Bronchial epithelial cell (primary cell): ENCODE results near the gene ADAM12. TPM values are rescaled to one million over a fixed set of nuclear protein-coding genes. Genes with fewer than 3 reads are reported as not detected.

Source experiments
- DNase-seq: peaks from one replicate; pipeline ENCODE4 v3.0.0-alpha.2; 2010; ENCODE audit warnings: low read depth
- FAIRE-seq: peaks from 2 replicates; lab custom pipeline; 2011; peaks lifted over from hg19 to GRCh38; lab: Jason Lieb, UNC
- H3K27me3 ChIP-seq: 2 replicates; pipeline ENCODE4 v1.5.1; 2011; ENCODE audit warnings: low read length; ENCODE audit not compliant: control insufficient read depth, insufficient read depth
- H3K36me3 ChIP-seq: 2 replicates; pipeline ENCODE4 v1.5.1; 2011; ENCODE audit warnings: low read length; ENCODE audit not compliant: control insufficient read depth, insufficient read depth
- H3K4me3 ChIP-seq: 2 replicates; pipeline ENCODE4 v1.5.1; 2011; ENCODE audit warnings: mild to moderate bottlenecking, low read depth, low read length, control low read depth
- total RNA-seq: library from RNA; depleted of rRNA; stranded (reverse); fragments of >200 nt; gene quantifications from 2 replicates; pipeline ENCODE4 v1.2.1, GENCODE V29; 2014
- TF ChIP-seq, protein P1 (sequence below): IDR thresholded peaks from 2 replicates; pipeline ENCODE4 v1.5.1; 2011; ENCODE audit warnings: mild to moderate bottlenecking, moderate library complexity, low read length, control low read depth, inconsistent platforms; ENCODE audit not compliant: insufficient read depth, severe bottlenecking

The ADAM12 gene
- total RNA-seq, 1 donor from 2014 or later, result 1.8 TPM

DNA sequence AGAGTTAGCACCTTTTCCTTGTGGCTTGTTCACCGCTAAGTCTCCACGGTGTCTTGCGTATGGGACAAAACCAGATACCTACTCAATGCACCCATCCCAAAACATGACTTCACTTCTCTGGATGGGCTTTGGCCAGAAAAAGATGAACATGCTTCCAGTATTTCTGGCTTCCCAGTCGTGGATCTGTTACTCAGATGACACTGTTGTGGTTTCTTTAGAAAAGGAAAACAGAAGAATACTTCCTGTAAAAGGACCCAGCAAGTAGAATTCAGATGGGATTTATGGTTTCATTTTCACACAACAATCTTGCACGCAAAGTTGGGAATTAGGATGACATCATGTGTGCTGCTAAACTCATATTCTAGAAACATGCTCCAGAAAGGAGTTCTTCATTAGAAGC, 216.7 kb downstream of the ADAM12 start:
- Histone ChIP-seq H3K27me3 (no peaks in the 10 kb centered on the region), H3K4me3 (no peak overlapping the region), H3K36me3 (no peaks in the 10 kb centered on the region)
- FAIRE-seq (peak; percentile 60), DNase-seq (no peak)
- TF ChIP-seq, protein P1, sequence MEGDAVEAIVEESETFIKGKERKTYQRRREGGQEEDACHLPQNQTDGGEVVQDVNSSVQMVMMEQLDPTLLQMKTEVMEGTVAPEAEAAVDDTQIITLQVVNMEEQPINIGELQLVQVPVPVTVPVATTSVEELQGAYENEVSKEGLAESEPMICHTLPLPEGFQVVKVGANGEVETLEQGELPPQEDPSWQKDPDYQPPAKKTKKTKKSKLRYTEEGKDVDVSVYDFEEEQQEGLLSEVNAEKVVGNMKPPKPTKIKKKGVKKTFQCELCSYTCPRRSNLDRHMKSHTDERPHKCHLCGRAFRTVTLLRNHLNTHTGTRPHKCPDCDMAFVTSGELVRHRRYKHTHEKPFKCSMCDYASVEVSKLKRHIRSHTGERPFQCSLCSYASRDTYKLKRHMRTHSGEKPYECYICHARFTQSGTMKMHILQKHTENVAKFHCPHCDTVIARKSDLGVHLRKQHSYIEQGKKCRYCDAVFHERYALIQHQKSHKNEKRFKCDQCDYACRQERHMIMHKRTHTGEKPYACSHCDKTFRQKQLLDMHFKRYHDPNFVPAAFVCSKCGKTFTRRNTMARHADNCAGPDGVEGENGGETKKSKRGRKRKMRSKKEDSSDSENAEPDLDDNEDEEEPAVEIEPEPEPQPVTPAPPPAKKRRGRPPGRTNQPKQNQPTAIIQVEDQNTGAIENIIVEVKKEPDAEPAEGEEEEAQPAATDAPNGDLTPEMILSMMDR, result no peak

DNA sequence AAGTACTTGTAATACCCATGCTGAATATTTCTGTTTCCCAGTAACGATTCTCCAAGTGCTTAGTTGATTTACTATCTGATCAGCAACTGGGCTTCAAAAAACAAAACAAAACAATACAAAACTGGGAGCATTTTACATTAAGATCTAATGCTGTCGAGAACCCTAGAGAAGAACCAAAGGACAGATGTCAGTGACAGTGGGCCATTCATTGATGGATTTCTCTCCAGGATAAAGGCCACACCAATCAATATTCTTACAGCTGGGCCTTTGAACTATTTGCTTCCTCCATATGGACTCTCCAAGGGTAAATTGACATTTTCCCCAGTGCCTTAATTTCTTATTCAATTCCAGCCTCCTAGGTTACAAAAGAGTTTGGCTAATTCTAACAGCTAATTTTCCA, 217.5 kb downstream of the ADAM12 start:
- DNase-seq (no peak), FAIRE-seq (no peak)
- no peaks in the 10 kb centered on the region for H3K27me3 ChIP-seq
- TF ChIP-seq, protein P1, result no peak
- no peak overlapping the region for H3K4me3 ChIP-seq
- no peaks in the 10 kb centered on the region for H3K36me3 ChIP-seq

DNA sequence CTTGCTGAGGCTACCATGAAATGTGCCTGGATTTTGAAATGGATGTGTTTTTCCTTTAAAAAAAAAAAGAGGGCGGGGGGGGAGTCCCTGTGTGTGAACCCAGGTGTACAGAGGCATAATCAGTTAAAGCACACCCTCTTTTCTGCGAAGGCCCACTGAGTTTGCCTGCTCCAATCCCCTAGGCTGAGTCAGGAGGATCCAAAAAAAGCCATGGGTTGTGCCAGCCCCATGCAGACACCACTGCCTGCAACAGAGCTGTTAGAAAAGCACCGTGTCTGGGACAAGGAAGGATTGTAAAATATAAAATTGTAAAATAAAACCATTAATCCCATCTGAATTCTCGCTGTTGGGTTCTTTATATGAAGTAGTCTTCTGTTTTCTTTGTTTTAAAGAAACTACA, 217.9 kb downstream of the ADAM12 start:
- H3K27me3 ChIP-seq, result no peaks in the 10 kb centered on the region
- FAIRE-seq, result no peak
- TF ChIP-seq, protein P1, result no peak
- H3K4me3 ChIP-seq, result no peak overlapping the region
- DNase-seq, result no peak
- no peaks in the 10 kb centered on the region for H3K36me3 ChIP-seq

DNA sequence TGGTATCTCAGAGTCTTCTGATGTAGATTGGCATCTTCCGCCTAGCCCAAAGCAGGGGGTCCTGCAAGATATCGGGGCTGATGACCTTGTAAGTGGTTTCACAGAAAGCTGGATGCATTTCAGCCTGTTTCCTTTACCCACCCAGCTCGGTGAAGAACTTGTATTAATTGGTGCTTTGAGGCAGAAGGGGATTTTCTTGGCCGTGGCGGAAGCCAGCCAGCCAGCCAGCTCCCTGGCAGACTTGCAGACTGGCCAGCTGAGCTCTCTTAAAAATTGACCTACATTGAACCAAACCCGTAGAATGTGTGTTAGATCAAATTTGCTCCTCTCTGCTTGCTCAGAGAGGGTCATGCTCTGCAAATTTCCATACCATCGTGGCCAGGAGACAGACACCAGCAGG, 218.4 kb downstream of the ADAM12 start:
- TF ChIP-seq, protein P1, result no peak
- FAIRE-seq, result no peak

DNA sequence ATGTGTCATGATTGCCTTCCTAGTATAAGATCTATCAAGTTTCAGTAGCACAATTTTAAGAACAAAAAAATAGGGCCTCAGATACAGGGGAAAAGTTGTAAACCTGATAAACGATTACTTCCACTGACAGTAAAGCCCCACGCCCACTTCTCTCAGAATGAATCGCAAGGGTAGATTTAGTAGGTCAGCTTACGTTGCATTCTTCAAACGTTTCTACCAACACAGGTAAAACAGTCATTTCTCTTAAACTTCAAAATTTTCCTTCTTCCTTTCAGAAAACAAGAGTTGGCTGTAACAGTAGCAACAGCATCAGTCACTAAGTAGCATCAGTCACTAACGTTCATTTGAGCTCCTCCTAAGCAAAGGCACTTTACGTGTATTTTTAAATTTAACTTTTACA, 221.5 kb downstream of the ADAM12 start:
- Histone ChIP-seq H3K36me3 (no peaks in the 10 kb centered on the region), H3K27me3 (no peaks in the 10 kb centered on the region), H3K4me3 (no peak overlapping the region)
- TF ChIP-seq, protein P1, result no peak
- FAIRE-seq (no peak), DNase-seq (peak; percentile 5)

More for the DNA sequence above, 218.4 kb downstream of the ADAM12 start:
- Histone ChIP-seq H3K4me3 (no peak overlapping the region), H3K27me3 (no peaks in the 10 kb centered on the region), H3K36me3 (no peaks in the 10 kb centered on the region)
- no peak for DNase-seq

DNA sequence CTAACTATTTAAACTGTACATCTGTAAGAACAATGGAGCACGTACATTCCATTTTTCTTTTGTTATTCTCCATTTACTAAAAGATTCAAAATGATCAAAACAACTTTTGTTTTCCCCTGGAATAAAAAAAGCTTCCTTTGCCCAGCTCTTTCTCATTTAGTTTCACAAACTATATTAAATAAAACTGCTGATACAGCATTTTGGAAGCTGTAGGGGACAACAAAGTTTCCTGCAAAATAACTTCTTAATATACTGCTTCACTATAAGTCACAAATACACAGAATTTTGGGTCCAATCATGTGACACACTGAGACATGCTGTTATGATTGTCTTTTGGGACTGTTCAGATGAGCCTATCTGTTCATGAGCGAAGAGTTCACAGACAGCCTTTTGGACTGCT, 222.4 kb downstream of the ADAM12 start:
- FAIRE-seq (no peak), DNase-seq (no peak)
- TF ChIP-seq, protein P1, result no peak
- no peaks in the 10 kb centered on the region for H3K36me3 ChIP-seq
- no peak overlapping the region for H3K4me3 ChIP-seq
- no peaks in the 10 kb centered on the region for H3K27me3 ChIP-seq
